CD4-positive, alpha-beta T cell treated with Interleukin-15 for 4 hours (primary cell): ENCODE data around the gene KCNMA1.

Source experiments
- DNase-seq: peaks from one replicate; pipeline ENCODE4 v3.0.0-alpha.2; 2020; ENCODE audit warnings: low spot score

KCNMA1 gene

DNA sequence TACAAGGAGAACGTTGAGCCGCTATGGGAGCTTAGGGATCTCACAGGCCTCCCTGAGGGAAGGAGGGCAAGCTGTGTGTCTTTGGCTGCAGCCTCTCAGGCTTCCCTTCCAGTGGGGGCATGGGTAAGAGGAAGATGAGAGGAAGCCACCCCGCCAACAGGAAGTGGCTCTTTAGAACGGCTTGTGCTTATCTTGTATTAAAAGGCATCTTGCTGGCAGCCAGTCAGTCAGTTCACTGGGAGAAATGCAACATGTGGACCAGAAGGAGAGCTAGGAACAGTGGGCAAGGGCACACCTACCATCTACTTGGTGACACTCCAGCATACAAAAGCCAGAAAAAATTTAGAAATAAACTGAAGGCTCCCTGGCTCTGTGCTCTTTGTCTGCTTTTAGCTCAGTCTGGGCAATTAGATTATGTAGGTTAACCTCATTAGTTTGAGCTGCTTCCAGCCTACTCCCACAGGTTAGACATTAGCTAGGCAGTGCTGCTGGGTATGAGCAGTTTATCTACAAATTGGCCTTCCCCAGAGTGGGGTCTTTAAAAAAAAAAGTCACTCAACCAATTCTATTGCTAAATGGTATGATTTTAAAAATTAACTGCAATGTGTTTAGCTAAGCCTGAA, 595.9 kb downstream of the KCNMA1 start:
- DNase-seq: no peak

DNA sequence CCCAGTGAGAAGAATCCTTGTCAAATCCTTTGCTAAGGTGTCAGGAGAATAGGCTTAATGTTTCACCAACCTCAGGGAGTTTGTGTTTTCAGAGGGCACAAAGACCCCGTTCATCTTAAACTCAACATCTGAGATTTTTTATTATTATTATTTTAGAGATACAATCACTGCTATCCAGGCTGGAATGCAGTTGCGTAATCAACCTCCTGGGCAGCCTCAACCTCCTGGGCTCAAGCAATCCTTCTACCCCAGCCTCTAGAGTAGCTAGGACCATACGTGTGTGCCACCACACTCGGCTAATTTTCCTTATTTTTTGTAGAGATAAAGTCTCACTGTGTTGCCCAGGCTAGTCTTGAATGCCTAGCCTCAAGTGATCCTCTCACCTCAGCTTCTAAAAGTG, 599.2 kb downstream of the KCNMA1 start:
- DNase-seq: no peak

GRCh38 chr10:77037735-77038403, 599.7 kb downstream of the KCNMA1 start:
- DNase-seq: no peak

DNA sequence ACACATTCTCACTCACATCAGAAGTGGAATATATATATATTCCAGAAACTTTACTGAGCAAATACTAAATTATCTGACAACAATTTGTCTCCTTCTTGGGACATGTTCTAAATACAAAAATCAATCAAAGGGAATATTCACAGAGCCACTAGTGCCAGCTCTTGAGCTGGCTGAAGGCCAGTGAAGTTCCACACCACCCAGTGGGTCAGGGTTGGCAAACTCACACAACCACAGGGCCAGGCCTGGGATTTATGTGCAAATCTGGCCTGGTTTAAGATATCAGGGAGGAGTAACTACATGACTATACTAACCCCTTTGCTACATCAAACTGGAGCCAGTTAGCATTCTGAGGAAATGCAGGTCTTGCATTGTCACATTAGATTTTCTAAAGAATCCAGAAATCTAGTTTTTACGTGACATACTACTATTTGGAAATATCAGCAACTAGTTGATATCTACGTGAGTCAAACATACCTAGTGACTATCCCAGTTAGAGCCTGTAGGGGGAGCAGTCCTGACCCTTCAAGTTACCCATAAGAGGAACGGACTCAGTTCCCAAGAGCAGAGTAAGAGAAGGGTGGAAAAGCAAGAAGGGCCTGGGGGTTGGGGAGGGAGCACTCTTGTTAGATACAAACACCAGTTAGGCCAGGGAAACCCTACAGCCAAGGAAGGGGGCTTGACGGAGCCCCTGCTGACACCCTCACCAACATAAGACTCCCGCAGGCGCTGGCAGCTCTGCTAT, 600.4 kb downstream of the KCNMA1 start:
- DNase-seq: no peak

DNA sequence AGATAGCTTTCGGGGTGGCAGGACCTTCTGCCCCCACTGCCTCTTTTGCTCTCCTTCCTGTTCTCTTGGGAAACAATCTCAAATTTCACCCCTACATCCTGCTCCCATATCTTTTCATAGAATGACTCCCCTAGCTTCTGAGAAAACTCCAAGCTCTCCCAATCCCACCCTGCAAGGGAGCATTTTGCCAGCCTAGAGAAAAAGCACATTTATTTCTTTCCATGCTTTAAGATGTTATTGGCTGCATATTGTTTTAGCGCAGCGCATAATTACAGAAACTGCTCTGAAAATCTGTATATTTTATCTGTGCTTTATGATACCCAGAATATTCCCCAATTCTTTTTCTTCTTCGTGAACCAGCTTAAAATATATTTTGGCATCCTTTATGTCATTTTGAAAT, 601.3 kb downstream of the KCNMA1 start:
- DNase-seq: no peak

DNA sequence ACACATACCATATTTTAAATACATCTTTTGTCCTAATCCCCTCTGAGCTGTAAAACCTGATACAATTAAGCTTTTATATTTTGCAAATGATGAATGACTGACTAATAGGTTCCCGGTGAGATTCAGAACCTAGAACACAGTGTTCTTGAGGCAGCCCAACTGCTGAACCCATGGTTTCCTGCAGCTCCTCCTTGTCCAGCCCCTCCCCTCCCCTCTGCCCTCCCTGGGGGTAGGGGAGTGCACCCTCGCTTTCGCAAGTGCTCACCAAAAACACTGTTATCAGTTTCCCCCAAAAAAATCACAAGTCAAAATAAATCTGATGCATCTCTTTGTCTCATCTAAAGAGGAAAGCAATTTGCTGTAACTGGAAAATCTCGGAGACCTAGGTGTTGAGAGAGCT, 602.8 kb downstream of the KCNMA1 start:
- no peak for DNase-seq

GRCh38 chr10:77034240-77034639, 603.4 kb downstream of the KCNMA1 start:
- DNase-seq: no peak

- no peak for DNase-seq
These were observed 605.4 kb downstream of the KCNMA1 start for GRCh38 chr10:77032188-77032570.

DNA sequence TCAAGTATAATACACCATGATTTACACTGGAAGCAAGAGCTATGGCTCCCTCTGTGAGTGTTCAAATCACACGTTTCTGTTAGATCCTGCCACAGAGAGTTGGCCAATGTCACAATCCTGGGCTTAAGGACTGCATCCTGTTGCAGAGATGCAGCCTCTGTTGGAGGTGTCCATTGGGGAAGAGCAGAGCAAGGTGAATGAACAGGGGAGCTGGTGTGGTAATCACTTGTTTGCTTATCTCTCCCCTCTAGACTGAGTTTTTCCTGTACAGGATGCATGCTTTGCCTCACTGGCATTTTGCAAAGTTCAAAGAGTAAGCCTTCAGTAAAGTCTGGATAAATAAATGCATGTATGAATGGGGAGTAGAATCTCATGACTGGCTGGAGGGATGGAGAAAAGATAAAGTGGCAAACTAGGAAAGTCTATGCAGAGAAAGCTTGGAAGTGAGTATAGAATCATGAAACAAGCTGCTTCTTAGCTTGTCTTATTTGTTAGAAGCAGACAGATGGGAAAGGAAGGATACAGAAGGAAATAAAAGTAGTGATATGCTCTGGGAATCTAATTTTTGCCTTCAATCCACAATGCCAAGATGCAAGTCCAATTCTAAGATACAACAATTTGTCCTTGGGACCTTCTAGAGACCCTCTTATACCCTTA, 605.9 kb downstream of the KCNMA1 start:
- DNase-seq: no peak

DNA sequence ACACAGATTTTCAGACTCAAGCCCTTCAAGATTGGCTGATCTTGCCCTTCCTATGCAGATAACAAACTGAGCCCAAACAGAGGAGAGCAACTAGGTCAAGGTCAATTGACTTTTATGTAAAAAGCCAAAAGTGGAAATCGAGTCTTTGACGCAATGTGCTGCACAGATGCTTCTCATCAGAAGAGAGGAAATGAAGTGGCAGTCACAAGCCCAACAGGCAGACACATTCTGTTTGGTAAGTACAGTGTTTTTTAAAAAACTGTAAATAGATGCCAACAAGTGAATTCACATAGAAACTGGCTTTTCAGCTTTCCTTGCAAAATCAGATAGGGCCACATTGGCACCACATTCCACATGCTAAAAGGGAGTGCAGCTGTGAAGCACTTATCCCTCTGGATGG, 606.6 kb downstream of the KCNMA1 start:
- DNase-seq: no peak

DNA sequence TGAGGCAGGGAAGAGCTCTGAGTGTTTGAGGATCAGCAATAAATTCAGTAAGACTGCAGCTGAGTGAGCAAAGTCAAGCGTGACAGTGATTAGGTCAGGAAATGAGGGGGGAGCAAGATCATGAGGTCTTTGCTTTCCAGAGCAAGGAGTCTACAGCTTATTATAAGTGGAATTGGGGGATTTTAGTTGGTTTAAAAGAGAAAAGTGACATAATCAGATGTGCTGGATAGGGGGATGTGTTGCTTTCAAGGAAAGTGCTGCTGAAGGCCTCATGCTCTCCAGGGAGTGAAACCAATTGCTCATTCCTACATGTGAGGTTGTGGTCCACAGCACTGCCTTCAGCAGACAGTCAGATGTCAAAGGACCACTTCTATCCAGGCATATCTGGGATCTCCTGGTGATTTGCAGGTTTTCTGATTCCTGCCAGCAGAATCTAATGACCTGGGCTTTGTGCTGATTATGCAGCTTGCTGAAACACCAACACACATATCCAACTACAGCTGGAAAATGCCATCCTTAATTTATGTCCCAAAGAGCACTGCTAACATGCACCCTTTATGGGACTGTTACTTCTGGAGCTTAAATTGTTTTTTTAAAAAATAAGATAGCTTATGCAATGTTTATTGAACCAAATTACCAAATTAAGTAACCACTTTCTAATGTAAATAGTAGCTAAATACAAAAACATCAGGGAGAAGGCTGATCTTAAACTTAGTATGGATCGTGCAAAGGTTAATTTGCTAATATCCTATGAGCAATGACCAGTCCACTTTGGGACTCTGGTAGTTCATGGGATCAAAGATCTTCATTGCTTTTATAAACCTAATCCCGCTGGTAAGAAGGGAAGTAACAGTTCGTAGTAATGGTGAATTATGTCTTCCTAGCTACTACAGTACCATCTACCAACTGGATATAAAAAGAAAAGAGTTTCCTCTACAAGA, 607.6 kb downstream of the KCNMA1 start:
- no peak for DNase-seq

GRCh38 chr10:77028042-77028441, 609.6 kb downstream of the KCNMA1 start:
- DNase-seq: no peak

DNA sequence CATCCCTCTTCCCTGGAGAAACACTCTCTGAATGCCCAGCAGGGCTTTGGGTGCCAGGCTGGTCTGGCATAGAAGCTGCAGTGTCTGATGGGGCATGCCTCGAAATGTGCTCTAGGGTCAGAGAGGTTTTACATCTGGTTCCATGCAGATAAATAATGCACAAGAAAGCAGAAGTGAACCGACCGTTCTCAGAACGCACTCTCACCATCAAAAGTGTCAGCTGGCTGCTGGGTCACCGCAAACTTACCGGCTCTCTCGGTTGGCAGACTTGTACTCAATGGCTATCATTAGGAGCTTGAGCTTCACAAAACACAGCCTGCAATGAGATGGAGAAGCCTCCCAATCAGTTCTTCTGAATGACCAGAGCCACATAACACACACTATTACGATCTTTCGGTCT, 610.0 kb downstream of the KCNMA1 start:
- DNase-seq: no peak

- DNase-seq: no peak
These were observed 610.5 kb downstream of the KCNMA1 start for GRCh38 chr10:77027141-77027540.

GRCh38 chr10:77026148-77026547, 611.5 kb downstream of the KCNMA1 start:
- DNase-seq: no peak

DNA sequence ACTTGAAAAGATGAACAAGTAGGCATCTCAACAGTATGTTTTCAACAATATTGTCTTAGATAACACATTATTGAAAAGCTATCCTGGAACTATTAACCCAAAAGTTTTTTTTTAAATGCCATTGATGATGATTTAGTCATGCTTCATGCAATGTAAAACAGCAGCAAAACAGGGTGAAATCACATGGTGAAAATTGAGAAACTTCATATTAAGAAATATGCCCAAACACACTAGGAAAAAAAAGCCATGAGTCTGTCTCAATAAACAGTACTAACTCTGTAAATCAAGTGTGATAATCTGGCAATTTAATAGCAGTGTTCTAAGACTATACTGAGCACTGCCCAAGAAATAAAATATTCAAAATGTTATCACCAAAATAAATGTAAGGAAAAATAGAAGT, 613.1 kb downstream of the KCNMA1 start:
- no peak for DNase-seq

DNA sequence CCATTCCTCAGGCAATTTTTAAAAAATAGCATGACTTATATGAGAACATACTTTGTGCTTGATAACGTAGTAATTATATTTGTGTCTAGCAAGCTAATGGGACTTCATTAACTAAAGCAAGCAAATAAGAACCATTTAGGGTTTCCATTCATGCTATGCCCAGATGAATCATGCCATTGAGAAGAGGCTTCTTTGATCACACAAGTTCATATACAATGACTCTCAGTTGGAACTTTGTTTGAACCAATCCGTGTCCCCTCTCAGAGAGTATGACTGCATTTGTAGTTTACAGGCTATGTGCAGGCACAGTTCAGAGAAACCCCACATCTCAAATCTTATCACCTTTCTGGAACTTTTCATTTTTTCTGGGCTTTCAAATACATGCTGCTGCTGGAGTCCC, 614.2 kb downstream of the KCNMA1 start:
- DNase-seq: no peak

- no peak for DNase-seq
These were observed 614.9 kb downstream of the KCNMA1 start for GRCh38 chr10:77022671-77023070.

- no peak for DNase-seq
These were observed 615.6 kb downstream of the KCNMA1 start for GRCh38 chr10:77021966-77022490.

GRCh38 chr10:77020426-77021040, 617.1 kb downstream of the KCNMA1 start:
- DNase-seq: no peak

DNA sequence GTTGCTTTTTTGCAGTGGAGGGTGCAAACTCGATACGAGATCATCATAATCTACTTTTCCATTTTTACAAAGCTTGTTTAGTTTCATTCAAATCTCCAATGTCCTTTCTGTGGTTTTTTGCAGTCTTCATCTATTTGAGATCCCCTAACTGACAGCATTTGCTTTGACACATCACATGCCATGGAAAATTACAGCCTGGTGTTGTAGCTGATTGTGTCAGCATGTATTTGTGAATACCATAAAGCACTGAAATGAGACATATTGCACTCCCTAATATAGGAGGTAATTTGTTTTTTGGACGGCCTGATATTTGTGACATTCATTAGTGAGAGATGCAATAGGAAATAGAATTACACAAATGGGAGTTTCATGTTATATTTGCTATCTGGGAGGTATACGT, 620.8 kb downstream of the KCNMA1 start:
- DNase-seq: no peak
